ENCODE data around the gene FANK1. TPM values are rescaled to one million over a fixed set of nuclear protein-coding genes. Genes with fewer than 3 reads are reported as not detected.

The FANK1 gene
- total RNA-seq, 4 donors from 2014 or later: 0.24 to 0.61 (median 0.42) TPM; not detected in 1

- no peak for ATAC-seq
- in situ Hi-C loops (cut with MboI; ENCODE audit: low sequenced_read_pairs in 4 of 4): no loop called here
- intact Hi-C loops (cut with DNase I; ENCODE audit: low total_unique reads): no loop called here
- TF ChIP-seq, protein P1, sequence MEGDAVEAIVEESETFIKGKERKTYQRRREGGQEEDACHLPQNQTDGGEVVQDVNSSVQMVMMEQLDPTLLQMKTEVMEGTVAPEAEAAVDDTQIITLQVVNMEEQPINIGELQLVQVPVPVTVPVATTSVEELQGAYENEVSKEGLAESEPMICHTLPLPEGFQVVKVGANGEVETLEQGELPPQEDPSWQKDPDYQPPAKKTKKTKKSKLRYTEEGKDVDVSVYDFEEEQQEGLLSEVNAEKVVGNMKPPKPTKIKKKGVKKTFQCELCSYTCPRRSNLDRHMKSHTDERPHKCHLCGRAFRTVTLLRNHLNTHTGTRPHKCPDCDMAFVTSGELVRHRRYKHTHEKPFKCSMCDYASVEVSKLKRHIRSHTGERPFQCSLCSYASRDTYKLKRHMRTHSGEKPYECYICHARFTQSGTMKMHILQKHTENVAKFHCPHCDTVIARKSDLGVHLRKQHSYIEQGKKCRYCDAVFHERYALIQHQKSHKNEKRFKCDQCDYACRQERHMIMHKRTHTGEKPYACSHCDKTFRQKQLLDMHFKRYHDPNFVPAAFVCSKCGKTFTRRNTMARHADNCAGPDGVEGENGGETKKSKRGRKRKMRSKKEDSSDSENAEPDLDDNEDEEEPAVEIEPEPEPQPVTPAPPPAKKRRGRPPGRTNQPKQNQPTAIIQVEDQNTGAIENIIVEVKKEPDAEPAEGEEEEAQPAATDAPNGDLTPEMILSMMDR (IDR thresholded peaks at IDR 0.05 in 4 of 5, conservative IDR thresholded peaks at IDR 0.05 in 1 of 5): no peak
- TF ChIP-seq POLR2A (IDR thresholded peaks at IDR 0.05): no peak
- Histone ChIP-seq H3K4me1 (no peaks in the 10 kb centered on the region), H3K27ac (no peak overlapping the region), H3K27me3 (no peaks in the 10 kb centered on the region), H3K4me3 (no peak overlapping the region), H3K9me3 (peaks cover 0 to 8% (median 0%) of the 10 kb centered on the region in 3 donors), H3K36me3 (no peaks in the 10 kb centered on the region)
- DNase-seq: no peak
Observed at GRCh38 chr10:125951290-125951689, 54.9 kb downstream of the FANK1 start.

- ATAC-seq (no peak), DNase-seq (no peak)
- in situ Hi-C loops (cut with MboI; ENCODE audit: low sequenced_read_pairs in 4 of 4): no loop called here
- intact Hi-C loops (cut with DNase I; ENCODE audit: low total_unique reads): no loop called here
- Histone ChIP-seq H3K27ac (no peak overlapping the region), H3K9me3 (peaks cover 0 to 8% (median 0%) of the 10 kb centered on the region in 3 donors), H3K4me1 (no peaks in the 10 kb centered on the region), H3K4me3 (no peak overlapping the region), H3K36me3 (no peaks in the 10 kb centered on the region), H3K27me3 (no peaks in the 10 kb centered on the region)
- no peak for TF ChIP-seq POLR2A (IDR thresholded peaks at IDR 0.05)
- TF ChIP-seq, protein P1 (IDR thresholded peaks at IDR 0.05 in 4 of 5, conservative IDR thresholded peaks at IDR 0.05 in 1 of 5): no peak
Observed at GRCh38 chr10:125953778-125954385, 57.5 kb downstream of the FANK1 start.

DNA sequence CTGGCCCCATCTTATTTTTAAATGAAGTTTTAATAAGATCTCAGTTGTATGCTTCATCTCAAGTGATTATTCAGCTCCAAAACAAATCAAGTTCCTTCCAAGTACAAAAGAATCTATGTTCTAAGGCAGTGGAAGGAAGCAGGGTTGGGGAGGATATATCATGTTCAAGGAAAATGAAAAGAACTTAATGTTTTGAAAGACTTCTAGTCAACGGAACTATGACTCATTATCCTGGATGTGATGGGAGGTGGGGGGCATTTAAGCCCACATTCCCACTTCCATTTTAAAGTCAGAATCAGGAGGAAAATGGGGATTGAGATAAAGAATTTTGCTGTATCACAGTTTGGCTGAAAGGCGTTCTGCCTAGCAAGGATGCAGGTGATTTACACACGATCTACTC lies 59.4 kb downstream of the FANK1 start:
- H3K4me1 ChIP-seq: no peaks in the 10 kb centered on the region
- no peak overlapping the region for H3K4me3 ChIP-seq
- H3K27me3 ChIP-seq: no peaks in the 10 kb centered on the region
- no peaks in the 10 kb centered on the region for H3K36me3 ChIP-seq
- ATAC-seq (no peak), DNase-seq (no peak)
- in situ Hi-C loops (cut with MboI; ENCODE audit: low sequenced_read_pairs in 4 of 4): no loop called here
- peaks cover 0 to 8% (median 0%) of the 10 kb centered on the region in 3 donors for H3K9me3 ChIP-seq
- intact Hi-C loops (cut with DNase I; ENCODE audit: low total_unique reads): no loop called here
- TF ChIP-seq POLR2A (IDR thresholded peaks at IDR 0.05): no peak
- TF ChIP-seq, protein P1 (IDR thresholded peaks at IDR 0.05 in 4 of 5, conservative IDR thresholded peaks at IDR 0.05 in 1 of 5): no peak
- H3K27ac ChIP-seq: no peak overlapping the region

DNA sequence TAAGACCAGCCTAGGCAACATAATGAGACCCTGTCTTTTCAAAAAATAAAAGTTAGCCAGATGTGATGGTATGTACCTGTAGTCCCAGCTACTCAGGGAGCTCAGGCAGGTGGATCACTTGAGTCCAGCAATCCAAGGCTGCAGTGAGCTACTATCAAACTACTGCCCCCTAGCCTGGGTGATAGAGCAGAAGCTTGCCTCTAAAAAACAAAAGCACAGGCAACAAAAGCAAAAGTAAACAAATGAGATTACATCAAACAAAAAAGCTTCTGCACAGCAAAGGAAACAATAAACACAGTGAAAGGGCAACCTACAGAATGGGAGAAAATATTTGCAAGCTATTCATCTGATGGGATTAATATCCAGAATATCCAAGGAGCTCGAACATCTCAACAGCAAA lies 65.4 kb downstream of the FANK1 start:
- DNase-seq (no peak), ATAC-seq (no peak)
- no peak overlapping the region for H3K4me3 ChIP-seq
- H3K36me3 ChIP-seq: no peaks in the 10 kb centered on the region
- H3K9me3 ChIP-seq: no peaks in the 10 kb centered on the region
- TF ChIP-seq, protein P1 (IDR thresholded peaks at IDR 0.05 in 4 of 5, conservative IDR thresholded peaks at IDR 0.05 in 1 of 5): no peak
- TF ChIP-seq POLR2A (IDR thresholded peaks at IDR 0.05): no peak
- in situ Hi-C loops (cut with MboI; ENCODE audit: low sequenced_read_pairs in 4 of 4): no loop called here
- no peaks in the 10 kb centered on the region for H3K27me3 ChIP-seq
- H3K27ac ChIP-seq: no peak overlapping the region
- no peaks in the 10 kb centered on the region for H3K4me1 ChIP-seq
- intact Hi-C loops (cut with DNase I; ENCODE audit: low total_unique reads): no loop called here

- intact Hi-C loops (cut with DNase I; ENCODE audit: low total_unique reads): no loop called here
- Histone ChIP-seq H3K27me3 (no peaks in the 10 kb centered on the region), H3K4me3 (no peak overlapping the region), H3K36me3 (no peaks in the 10 kb centered on the region), H3K27ac (no peak overlapping the region), H3K9me3 (no peaks in the 10 kb centered on the region), H3K4me1 (no peaks in the 10 kb centered on the region)
- DNase-seq (no peak), ATAC-seq (no peak)
- TF ChIP-seq POLR2A (IDR thresholded peaks at IDR 0.05): no peak
- TF ChIP-seq, protein P1 (IDR thresholded peaks at IDR 0.05 in 4 of 5, conservative IDR thresholded peaks at IDR 0.05 in 1 of 5): no peak
- in situ Hi-C loops (cut with MboI; ENCODE audit: low sequenced_read_pairs in 4 of 4): no loop called here
Observed at GRCh38 chr10:125962200-125962599, 65.8 kb downstream of the FANK1 start.
